SK-N-SH treated with all-trans-retinoic acid at 6 μM for 48 hours (cell line): ENCODE data around the gene FAM222B.

ENCODE experiments used
- ATAC-seq: fragments of 200-7000 bp; cut with Tn5 transposase; 3 replicates; pipeline ENCODE4 v1.9.1; 2020; ENCODE audit warnings: mild to moderate bottlenecking, moderate library complexity
- ARNTL ChIP-seq: fragments of 450-650 bp; formaldehyde crosslinking; IDR thresholded peaks from 2 replicates; pipeline ENCODE4 v1.5.0; 2020; ENCODE audit warnings: low read depth, mild to moderate bottlenecking, moderate library complexity, borderline replicate concordance
- CREB5 ChIP-seq: fragments of 250-450 bp; sonication (Bioruptor Pico); IDR thresholded peaks from 2 replicates; pipeline ENCODE4 v1.5.1; 2020; ENCODE audit warnings: low read depth, mild to moderate bottlenecking, moderate library complexity
- CSDC2 ChIP-seq: fragments of 250-450 bp; sonication (Bioruptor Pico); IDR thresholded peaks from 2 replicates; pipeline ENCODE4 v1.5.0; 2020; ENCODE audit warnings: mild to moderate bottlenecking, moderate library complexity
- CSRNP3 ChIP-seq: fragments of 250-450 bp; sonication (Bioruptor Pico); IDR thresholded peaks from 2 replicates; pipeline ENCODE4 v1.5.1; 2021; ENCODE audit warnings: mild to moderate bottlenecking, moderate library complexity
- ESRRG ChIP-seq: fragments of 250-450 bp; sonication (Bioruptor Pico); IDR thresholded peaks from 2 replicates; pipeline ENCODE4 v1.6.1; 2021; ENCODE audit warnings: mild to moderate bottlenecking
- GLIS3 ChIP-seq: fragments of 250-450 bp; sonication (Bioruptor Pico); IDR thresholded peaks from 2 replicates; pipeline ENCODE4 v1.5.0; 2020; ENCODE audit warnings: mild to moderate bottlenecking, moderate library complexity
- ISL1 ChIP-seq: fragments of 250-450 bp; sonication (Bioruptor Pico); IDR thresholded peaks from 2 replicates; pipeline ENCODE4 v2.1.2; 2022; ENCODE audit warnings: mild to moderate bottlenecking, moderate library complexity
- OSR1 ChIP-seq: fragments of 250-450 bp; sonication (Bioruptor Pico); IDR thresholded peaks from 2 replicates; pipeline ENCODE4 v1.8.0; 2022; ENCODE audit warnings: moderate library complexity, mild to moderate bottlenecking, inconsistent platforms
- PATZ1 ChIP-seq: fragments of 250-450 bp; sonication (Bioruptor Pico); IDR thresholded peaks from 2 replicates; pipeline ENCODE4 v1.8.0; 2020; ENCODE audit warnings: mild to moderate bottlenecking, moderate library complexity, borderline replicate concordance
- POU6F1 ChIP-seq: fragments of 250-450 bp; sonication (Bioruptor Pico); IDR thresholded peaks from 2 replicates; pipeline ENCODE4 v1.8.0; 2021; ENCODE audit warnings: low read depth, mild to moderate bottlenecking, moderate library complexity, borderline replicate concordance
- PPARA ChIP-seq: fragments of 250-450 bp; sonication (Bioruptor Pico); IDR thresholded peaks from 2 replicates; pipeline ENCODE4 v1.5.0; 2020; ENCODE audit warnings: mild to moderate bottlenecking, borderline replicate concordance
- RARB ChIP-seq: fragments of 250-450 bp; sonication (Bioruptor Pico); IDR thresholded peaks from 2 replicates; pipeline ENCODE4 v1.8.0; 2021; ENCODE audit warnings: mild to moderate bottlenecking, moderate library complexity
- SNAI2 ChIP-seq: fragments of 250-450 bp; sonication (Bioruptor Pico); IDR thresholded peaks from 2 replicates; pipeline ENCODE4 v1.5.0; 2020; ENCODE audit warnings: mild to moderate bottlenecking, moderate library complexity
- TCF4 ChIP-seq: fragments of 250-450 bp; sonication (Bioruptor Pico); IDR thresholded peaks from 2 replicates; pipeline ENCODE4 v1.8.0; 2021; ENCODE audit warnings: mild to moderate bottlenecking, moderate library complexity, borderline replicate concordance
- TOX ChIP-seq: fragments of 250-450 bp; sonication (Bioruptor Pico); IDR thresholded peaks from 2 replicates; pipeline ENCODE4 v1.8.0; 2021; ENCODE audit warnings: mild to moderate bottlenecking, moderate library complexity, borderline replicate concordance
- TSHZ2 ChIP-seq: fragments of 250-450 bp; sonication (Bioruptor Pico); IDR thresholded peaks from 2 replicates; pipeline ENCODE4 v1.5.0; 2020; ENCODE audit warnings: mild to moderate bottlenecking, moderate library complexity
- ZC3H10 ChIP-seq: fragments of 250-450 bp; sonication (Bioruptor Pico); IDR thresholded peaks from 2 replicates; pipeline ENCODE4 v1.5.1; 2021; ENCODE audit warnings: mild to moderate bottlenecking, moderate library complexity
- ZFP3 ChIP-seq: fragments of 250-450 bp; sonication (Bioruptor Pico); IDR thresholded peaks from 2 replicates; pipeline ENCODE4 v1.5.0; 2020; ENCODE audit warnings: mild to moderate bottlenecking, moderate library complexity
- ZFP30 ChIP-seq: fragments of 450-650 bp; formaldehyde crosslinking; IDR thresholded peaks from 2 replicates; pipeline ENCODE4 v1.5.0; 2022; ENCODE audit warnings: mild to moderate bottlenecking, moderate library complexity
- ZNF565 ChIP-seq: fragments of 450-650 bp; formaldehyde crosslinking; conservative IDR thresholded peaks from 2 replicates; pipeline ENCODE4 v1.5.0; 2020; ENCODE audit warnings: low read depth, mild to moderate bottlenecking, moderate library complexity
- ZNF70 ChIP-seq: fragments of 450-650 bp; formaldehyde crosslinking; IDR thresholded peaks from 2 replicates; pipeline ENCODE4 v1.5.0; 2020; ENCODE audit warnings: mild to moderate bottlenecking, moderate library complexity
- ZNF8 ChIP-seq: fragments of 450-650 bp; formaldehyde crosslinking; IDR thresholded peaks from 2 replicates; pipeline ENCODE4 v1.5.0; 2020; ENCODE audit warnings: mild to moderate bottlenecking, moderate library complexity

FAM222B gene

GRCh38 chr17:28863953-28864352 is 21.4 kb upstream of the FAM222B start:
- no peak for ATAC-seq
- TF ChIP-seq ZNF8 (CRISPR knock-in tag) = no peak
- TF ChIP-seq TCF4 (CRISPR knock-in tag) = no peak
- no peak for TF ChIP-seq TOX (CRISPR knock-in tag)
- TF ChIP-seq CREB5 (CRISPR knock-in tag) = no peak
- TF ChIP-seq ZFP30 (CRISPR knock-in tag) = no peak
- TF ChIP-seq PATZ1 (CRISPR knock-in tag) = no peak
- no peak for TF ChIP-seq ZNF565 (CRISPR knock-in tag)
- no peak for TF ChIP-seq OSR1 (CRISPR knock-in tag)
- no peak for TF ChIP-seq PPARA (CRISPR knock-in tag)
- no peak for TF ChIP-seq ISL1 (CRISPR knock-in tag)
- no peak for TF ChIP-seq CSDC2 (CRISPR knock-in tag)
- TF ChIP-seq ESRRG (CRISPR knock-in tag) = no peak
- no peak for TF ChIP-seq CSRNP3 (CRISPR knock-in tag)
- TF ChIP-seq RARB (CRISPR knock-in tag) = no peak
- TF ChIP-seq ZFP3 (CRISPR knock-in tag) = no peak
- TF ChIP-seq POU6F1 (CRISPR knock-in tag) = no peak
- TF ChIP-seq GLIS3 (CRISPR knock-in tag) = no peak
- TF ChIP-seq, all 23 proteins: peak for 0

- ATAC-seq = no peak
- TF ChIP-seq ESRRG (CRISPR knock-in tag) (no peak), TSHZ2 (CRISPR knock-in tag) (no peak), RARB (CRISPR knock-in tag) (no peak), GLIS3 (CRISPR knock-in tag) (no peak), TOX (CRISPR knock-in tag) (no peak), ARNTL (no peak), ZFP3 (CRISPR knock-in tag) (no peak), CSDC2 (CRISPR knock-in tag) (no peak), ZNF565 (CRISPR knock-in tag) (no peak), SNAI2 (CRISPR knock-in tag) (no peak), CREB5 (CRISPR knock-in tag) (no peak), ZNF70 (CRISPR knock-in tag) (no peak), ZC3H10 (no peak), ZNF8 (CRISPR knock-in tag) (no peak), ISL1 (CRISPR knock-in tag) (no peak), CSRNP3 (CRISPR knock-in tag) (no peak), OSR1 (CRISPR knock-in tag) (no peak), POU6F1 (CRISPR knock-in tag) (no peak), TCF4 (CRISPR knock-in tag) (no peak)
Observed at GRCh38 chr17:28862561-28862960, 20.0 kb upstream of the FAM222B start.
